NCI-H446 treated with DMSO at 0.1 percent for 48 hours (cell line): ENCODE measurements around the gene NOD2.

Experiments used
- DNase-seq: peaks from one replicate; lab custom pipeline; 2025; lab: John Stamatoyannopoulos, UW

Gene NOD2

GRCh38 chr16:50692999-50693781, at the start of gene NOD2:
NOD2 (plus strand) TSS chr16:50693606; CDS start chr16:50699496, 5,890 bp downstream.
- DNase-seq, result no peak

- DNase-seq, result no peak
Measured at GRCh38 chr16:50644245-50644644, 49.2 kb upstream of the NOD2 start.

GRCh38 chr16:50644729-50645128, 48.7 kb upstream of the NOD2 start:
- DNase-seq, result no peak

GRCh38 chr16:50645563-50646220, 47.7 kb upstream of the NOD2 start:
- no peak for DNase-seq

GRCh38 chr16:50646345-50646744, 47.1 kb upstream of the NOD2 start:
- no peak for DNase-seq

GRCh38 chr16:50651835-50652438, 41.5 kb upstream of the NOD2 start:
- no peak for DNase-seq

GRCh38 chr16:50652836-50653425, 40.5 kb upstream of the NOD2 start:
- DNase-seq, result no peak

- no peak for DNase-seq
Measured at GRCh38 chr16:50653633-50654519, 39.5 kb upstream of the NOD2 start.

- no peak for DNase-seq
Measured at GRCh38 chr16:50655558-50656055, 37.8 kb upstream of the NOD2 start.

- no peak for DNase-seq
Measured at GRCh38 chr16:50657241-50657640, 36.2 kb upstream of the NOD2 start.

- no peak for DNase-seq
Measured at GRCh38 chr16:50659806-50660205, 33.6 kb upstream of the NOD2 start.

GRCh38 chr16:50662306-50662940, 31.0 kb upstream of the NOD2 start:
- DNase-seq, result no peak

GRCh38 chr16:50664270-50664669, 29.1 kb upstream of the NOD2 start:
- no peak for DNase-seq

- DNase-seq, result no peak
Measured at GRCh38 chr16:50665128-50665878, 28.1 kb upstream of the NOD2 start.

GRCh38 chr16:50666658-50667496, 26.5 kb upstream of the NOD2 start:
- DNase-seq, result no peak

GRCh38 chr16:50667497-50668367, 25.7 kb upstream of the NOD2 start:
- no peak for DNase-seq

- DNase-seq, result no peak
Measured at GRCh38 chr16:50668368-50669008, 24.9 kb upstream of the NOD2 start.

- no peak for DNase-seq
Measured at GRCh38 chr16:50669741-50670140, 23.7 kb upstream of the NOD2 start.
